GM19455 (cell line): ENCODE measurements around the gene CRNN.

Experiments
- ATAC-seq: cut with Tn5 transposase; IDR thresholded peaks from one replicate; pipeline ENCODE4 v1.9.1; 2021; ENCODE audit not compliant: unreplicated experiment

CRNN gene

DNA sequence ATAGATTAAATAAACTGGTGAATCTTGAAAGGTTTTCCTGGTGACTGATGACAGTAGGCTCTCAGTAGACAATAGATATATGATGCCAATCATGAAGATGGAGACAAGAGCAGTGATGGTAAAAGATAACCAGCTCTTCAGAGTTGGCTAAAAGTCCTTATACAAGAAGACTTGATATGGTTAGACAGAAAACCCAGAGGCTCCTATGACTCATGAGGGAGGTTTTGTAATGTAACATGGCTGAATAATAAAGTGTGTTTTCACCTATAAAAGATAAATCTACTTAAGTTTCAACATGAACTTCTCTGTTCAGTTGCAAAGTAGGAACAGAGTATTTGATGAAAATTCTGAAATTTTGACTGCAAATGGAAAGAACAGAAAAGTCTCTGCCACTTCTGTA lies 12.7 kb upstream of the CRNN start:
- no peak for ATAC-seq

DNA sequence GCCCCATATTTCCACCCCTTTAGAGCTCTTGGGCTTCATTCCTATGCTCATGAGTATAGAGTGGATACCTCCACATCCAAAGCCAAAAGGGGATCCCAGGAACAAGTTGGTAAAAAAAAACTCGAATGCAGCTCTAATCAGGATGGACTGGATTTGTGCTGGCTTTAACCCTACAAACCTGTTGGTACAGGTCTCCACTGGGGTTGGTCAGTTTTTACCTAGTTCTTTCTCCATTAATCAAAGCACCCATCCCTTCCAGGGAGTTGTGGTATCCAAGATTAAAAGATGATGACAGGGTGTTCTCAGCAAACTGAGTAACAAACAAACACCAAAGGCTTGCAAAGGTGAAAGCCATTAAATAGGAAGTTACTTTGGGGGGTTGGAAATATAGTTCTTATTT lies 5.9 kb upstream of the CRNN start:
- ATAC-seq: no peak

DNA sequence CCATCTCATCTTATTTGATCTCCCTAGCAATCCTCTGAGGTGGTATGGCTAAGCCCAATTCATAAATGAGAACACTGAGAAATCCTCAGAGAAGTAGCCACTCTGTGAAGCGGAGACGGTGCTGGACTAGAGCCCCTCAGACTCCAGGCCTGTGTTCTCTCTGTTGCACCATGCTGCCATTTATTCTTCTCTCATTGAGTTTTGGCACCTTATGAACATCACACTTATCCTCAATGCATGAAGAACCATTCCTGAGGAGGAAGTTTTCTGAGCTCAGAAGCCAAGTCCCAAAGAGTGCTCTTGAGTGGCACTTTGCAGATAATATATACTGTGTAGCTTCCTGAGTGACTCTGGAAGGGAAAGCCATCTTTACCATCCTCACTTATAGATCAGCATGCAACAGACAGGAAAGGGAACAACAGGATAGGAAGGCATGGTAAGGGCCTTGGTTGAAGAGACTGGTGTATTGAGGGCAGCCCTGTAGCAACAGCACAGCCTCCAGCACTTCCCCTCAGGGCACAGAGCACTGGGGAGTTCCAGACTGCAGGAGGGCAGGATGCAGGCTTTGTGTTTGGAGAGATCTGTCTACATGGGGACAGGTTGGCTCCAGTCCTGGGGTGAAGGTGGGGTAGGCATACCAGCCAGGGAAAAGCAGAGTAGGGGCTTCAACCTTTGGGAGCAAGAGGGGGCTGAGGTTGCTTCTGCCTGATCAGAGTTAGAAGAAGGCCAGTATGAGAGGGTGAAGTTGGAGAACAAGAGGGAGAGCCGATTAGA lies 1.6 kb upstream of the CRNN start:
- no peak for ATAC-seq

GRCh38 chr1:152412756-152413155 lies 1.3 kb downstream of the CRNN start:
- no peak for ATAC-seq

DNA sequence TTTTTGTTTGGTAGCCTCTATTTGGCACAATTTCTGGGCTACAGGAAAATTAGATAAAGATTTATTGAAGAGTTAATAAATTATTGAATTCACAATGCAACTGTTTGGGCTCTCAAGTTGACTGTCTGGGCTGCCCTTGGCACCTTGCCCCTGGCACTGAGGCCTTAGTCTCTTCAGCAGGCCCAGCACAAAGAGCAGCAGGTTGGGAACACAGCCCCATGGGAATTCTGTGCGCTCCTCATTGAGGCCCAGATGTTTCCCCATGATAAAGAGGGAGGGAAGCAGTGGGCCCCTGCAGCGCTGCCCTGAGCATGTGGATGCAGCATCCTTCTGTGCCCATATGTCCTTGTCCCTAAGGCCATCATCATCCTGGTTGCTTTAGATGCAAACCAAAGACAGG lies 2.9 kb downstream of the CRNN start:
- no peak for ATAC-seq

DNA sequence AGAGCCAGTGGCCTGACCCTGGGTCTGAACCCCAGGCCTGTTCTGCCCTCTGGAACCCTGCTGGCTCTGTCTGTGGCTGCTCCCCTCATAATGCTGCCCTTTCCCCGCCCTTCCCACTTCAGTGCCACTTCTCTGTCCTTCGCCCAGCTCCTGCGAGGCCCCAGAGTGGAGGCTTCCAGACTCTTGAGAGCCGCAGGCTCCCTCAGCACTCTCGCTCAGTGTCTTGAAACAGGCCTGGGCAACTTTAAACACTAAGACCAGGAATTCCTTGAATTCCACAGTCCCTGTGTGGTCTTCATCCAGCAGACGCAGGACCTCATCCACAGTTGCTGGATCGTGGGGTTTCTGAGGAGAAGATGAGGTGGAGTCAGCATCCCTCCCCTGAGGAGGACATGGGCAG lies 3.5 kb downstream of the CRNN start:
- ATAC-seq: no peak

DNA sequence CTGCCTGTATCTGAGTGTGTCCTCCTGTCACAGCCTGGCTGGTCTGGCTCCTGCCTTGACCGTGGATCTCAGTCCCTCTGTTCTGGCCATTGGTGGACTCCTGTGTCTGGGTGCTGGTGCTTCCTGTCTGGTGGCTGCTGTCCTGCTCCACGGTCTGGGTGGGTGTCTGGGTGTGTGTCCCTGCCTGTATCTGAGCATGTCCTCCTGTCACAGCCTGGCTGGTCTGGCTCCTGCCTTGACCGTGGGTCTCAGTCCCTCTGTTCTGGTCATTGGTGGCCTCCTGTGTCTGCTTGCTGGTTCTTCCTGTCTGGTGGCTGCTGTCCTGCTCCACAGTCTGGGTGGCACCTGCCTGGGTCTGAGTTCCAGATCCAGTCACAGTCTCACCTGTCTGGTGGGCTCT lies 4.0 kb downstream of the CRNN start:
- no peak for ATAC-seq

- no peak for ATAC-seq
Observed at GRCh38 chr1:152408664-152409063, 5.4 kb downstream of the CRNN start.

DNA sequence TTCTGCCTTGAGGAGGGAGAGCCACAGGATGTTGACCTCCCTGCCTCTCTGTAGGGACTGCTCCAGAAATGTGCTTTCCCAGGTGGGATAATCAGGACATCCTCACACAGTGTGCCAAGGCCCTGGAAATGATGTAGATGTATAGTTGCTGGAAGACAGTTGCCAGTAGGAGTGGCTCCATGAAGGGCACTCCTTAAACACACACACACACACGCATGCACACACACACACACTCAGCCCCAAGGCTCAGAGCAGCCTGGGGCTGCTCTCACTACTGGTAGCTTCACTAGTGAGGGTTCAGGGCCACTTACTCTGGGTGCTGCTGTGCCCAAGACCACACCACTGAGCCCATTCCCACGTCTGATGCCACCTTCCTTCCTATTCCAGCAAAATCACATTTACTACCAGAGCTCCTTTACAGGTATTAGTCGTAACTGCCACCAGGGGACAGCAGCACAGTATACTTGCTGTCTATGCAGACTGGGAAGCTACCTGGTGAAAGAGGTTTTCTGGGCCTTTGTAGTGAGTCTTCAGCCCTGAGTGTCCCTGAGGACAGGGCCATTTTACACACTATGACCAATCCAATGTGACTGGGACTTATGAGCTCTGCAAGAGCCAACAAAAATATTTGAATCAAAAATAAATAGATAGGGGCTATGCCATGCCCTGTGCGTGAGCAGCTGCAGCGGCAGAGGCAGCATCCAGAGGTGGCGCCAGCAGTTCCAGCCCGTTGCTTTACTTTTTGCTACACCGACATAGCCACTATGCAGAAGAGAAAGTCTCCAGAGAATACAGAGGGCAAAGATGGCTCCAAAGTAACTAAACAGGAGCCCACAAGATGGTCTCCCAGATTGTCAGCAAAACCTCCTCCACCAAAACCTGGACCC lies 15.0 kb downstream of the CRNN start:
- no peak for ATAC-seq

DNA sequence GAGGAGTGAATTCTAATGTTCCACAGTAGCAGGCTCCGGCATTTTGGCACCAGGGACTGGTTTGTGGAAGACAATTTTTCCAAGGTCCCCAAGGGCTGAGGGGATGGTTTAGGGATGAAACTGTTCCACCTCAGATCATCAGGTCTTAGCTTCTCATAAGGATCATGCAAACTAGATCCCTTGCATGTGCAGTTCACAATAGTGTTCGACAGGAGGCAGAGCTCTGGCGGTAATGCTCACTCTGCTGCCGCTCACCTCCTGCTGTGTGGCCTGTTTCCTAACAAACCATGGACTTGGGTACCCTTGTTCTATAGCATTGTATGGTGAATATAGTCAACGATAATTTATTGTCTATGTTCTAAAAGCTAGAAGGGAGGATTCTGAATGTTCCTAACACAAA lies 16.6 kb downstream of the CRNN start:
- ATAC-seq: no peak

DNA sequence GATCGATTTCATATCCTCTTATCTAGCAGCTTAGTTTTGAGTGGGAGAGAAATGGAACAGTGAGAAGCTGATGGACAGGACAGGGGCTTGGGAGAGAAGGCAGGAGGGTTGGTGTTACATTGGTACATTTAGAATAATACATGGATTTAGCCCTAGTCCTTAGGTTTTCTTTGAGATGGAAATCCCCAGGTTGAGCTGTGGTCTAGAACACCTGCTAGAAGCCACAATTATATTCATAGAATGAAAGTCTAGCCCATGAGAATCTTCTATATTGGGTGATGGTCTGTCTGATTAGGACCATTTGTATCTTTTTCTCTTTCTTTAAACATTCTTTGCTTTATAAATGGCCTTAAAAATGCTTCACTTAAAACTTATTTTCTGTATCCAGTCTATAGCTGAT lies 19.9 kb downstream of the CRNN start:
- no peak for ATAC-seq

GRCh38 chr1:152392909-152393308 lies 21.2 kb downstream of the CRNN start:
- ATAC-seq: no peak

- no peak for ATAC-seq
Observed at GRCh38 chr1:152388889-152389288, 25.2 kb downstream of the CRNN start.

DNA sequence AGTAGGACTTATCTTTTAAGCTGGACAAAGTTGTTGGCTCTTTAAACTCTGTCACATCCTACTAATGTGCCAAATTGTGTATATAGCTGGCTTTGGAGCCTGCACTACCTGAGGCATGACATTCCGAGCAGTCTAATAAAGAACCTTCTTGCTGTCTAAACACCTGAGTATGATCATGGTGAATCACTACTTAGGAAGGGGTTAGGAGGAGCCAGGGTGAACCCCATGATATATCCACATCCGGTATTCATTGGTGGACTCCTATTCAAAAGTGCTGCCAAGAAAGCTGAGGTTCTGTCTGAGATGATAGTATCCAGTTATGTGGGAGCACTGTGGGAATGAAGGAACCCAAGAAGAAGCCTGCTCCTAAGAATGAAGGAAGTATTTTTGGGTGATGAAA lies 27.1 kb downstream of the CRNN start:
- no peak for ATAC-seq

DNA sequence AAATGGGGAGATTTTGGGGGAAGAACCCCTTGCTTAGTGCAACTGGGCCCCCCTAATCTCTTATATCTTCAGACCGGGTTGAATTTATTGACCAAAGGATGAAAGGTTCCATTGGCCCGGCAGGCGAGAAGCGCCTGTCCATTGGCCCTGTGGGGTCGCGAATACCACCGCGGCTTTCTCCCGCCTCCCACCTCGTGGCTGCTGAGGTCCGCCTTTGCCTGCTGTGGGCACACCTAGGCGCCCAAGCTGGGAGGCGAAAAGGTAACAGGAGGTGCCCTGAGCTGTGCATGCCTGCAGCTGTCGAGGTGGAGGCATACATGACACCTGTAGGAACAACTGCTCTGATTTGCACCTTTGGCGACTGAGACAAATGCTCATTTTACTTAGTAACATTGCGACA lies 33.1 kb downstream of the CRNN start:
- no peak for ATAC-seq

GRCh38 chr1:152374451-152374850 lies 39.6 kb downstream of the CRNN start:
- no peak for ATAC-seq

DNA sequence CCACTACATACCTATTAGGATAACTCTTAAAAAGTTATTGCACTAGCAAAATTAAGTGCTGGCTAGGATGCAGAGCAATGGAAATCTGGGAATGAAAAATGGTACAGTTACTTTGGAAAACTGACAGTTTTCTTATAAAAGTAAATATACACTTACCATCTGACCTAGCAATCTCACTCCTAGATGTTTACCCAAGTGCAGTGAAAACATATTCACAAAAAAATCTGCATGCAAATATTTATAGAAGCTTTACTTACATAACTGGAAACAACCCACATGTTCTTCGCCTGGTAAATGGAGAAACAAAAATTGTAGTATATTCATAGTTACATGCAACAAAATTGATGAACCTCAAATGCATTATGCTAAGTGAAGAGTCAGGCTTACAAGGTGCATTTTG lies 41.4 kb downstream of the CRNN start:
- ATAC-seq: no peak

- ATAC-seq: no peak
Observed at GRCh38 chr1:152367436-152367835, 46.6 kb downstream of the CRNN start.

DNA sequence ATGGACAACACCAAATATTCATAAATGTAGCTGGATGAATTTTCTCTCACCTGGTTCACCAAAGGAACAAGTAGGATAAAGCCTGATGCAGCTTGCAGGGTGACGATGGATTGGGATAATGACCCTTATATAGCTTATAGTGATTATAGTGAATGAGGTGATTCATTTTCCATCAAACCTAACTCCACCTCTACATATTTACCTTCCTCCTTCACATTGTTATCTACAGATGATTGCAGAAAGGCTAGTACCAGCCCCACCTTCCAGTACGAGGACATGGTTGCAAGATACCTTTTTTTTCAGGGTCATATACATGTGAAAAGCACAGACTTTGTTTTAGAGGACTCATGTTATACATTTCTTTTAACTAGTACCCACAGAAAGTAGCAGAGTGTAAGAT lies 54.2 kb downstream of the CRNN start, which contains the start of gene FLG2:
Gene FLG2 (minus strand): TSS at position 101 of the 400 bp plus-strand sequence. CDS start 1,122 bp downstream, outside the sequence.
- ATAC-seq: no peak
